ENCODE data around the gene RABEPK. TPM values are rescaled to one million over a fixed set of nuclear protein-coding genes. Genes with fewer than 3 reads are reported as not detected.

Gene RABEPK
- total RNA-seq, 1 donor from 2014 or later: 13.1 TPM

DNA sequence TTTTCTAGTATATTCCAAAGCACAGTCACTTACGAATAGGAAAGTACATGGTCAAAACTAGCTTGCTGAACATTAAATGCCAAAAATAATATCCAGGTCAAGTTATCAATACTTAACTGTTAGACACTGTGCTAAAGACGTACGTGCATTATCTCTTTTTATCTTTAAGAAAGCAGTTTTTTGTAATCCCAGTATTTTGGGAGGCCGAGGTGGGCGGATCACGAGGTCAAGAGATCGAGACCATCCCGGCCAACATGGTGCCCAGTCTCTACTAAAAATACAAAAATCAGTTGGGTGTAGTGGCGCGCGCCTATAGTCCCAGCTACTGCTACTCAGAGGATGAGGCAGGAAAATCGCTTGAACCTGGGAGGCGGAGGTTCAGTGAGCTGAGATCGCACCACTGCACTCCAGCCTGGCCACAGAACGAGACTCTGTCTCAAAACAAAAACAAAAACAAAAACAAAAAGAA, 43.5 kb downstream of the RABEPK start:
- Mint-ChIP-seq H3K36me3 (ENCODE audit: insufficient read depth) (peaks cover 11% of the 10 kb centered on the region), H3K9me3 (ENCODE audit: low read depth) (no peaks in the 10 kb centered on the region), H3K27me3 (no peaks in the 10 kb centered on the region), H3K27ac (no peak overlapping the region), H3K4me1 (ENCODE audit: low read depth) (peaks cover 7% of the 10 kb centered on the region), H3K4me3 (ENCODE audit: low read depth) (peak overlapping the region; percentile 37)
- DNase-seq (ENCODE audit: low spot score, unreplicated experiment): no peak
- no peak for TF ChIP-seq CTCF (IDR thresholded peaks at IDR 0.05; ENCODE audit: unreplicated experiment)

DNA sequence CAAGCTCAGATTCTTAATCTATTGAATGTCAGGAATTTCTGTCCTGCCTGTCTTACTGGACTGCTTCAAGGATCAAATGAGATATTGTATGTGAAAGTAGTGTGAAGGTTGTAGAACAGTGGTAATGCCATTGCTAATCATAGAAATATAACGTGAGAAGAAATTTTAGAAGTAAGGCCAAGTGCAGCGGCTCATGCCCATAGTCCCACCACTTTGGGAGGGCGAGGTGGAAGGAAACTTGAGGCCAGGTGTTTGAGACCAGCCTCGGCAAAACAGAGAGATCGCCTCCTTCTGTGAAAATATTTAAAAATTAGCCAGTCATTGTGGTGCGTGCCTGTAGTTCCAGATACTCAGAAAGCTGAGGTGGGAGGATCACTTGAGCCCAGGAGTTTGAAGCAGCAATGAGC, 45.9 kb downstream of the RABEPK start:
- no peak for DNase-seq (ENCODE audit: low spot score, unreplicated experiment)
- Mint-ChIP-seq H3K27ac (no peak overlapping the region), H3K4me3 (ENCODE audit: low read depth) (no peak overlapping the region), H3K36me3 (ENCODE audit: insufficient read depth) (peaks cover under 1% of the 10 kb centered on the region), H3K27me3 (no peaks in the 10 kb centered on the region), H3K9me3 (ENCODE audit: low read depth) (no peaks in the 10 kb centered on the region), H3K4me1 (ENCODE audit: low read depth) (peaks cover 3% of the 10 kb centered on the region)
- no peak for TF ChIP-seq CTCF (IDR thresholded peaks at IDR 0.05; ENCODE audit: unreplicated experiment)

GRCh38 chr9:125254231-125254630, 53.9 kb downstream of the RABEPK start:
- H3K4me1 Mint-ChIP-seq (ENCODE audit: low read depth): no peaks in the 10 kb centered on the region
- no peak overlapping the region for H3K4me3 Mint-ChIP-seq (ENCODE audit: low read depth)
- H3K36me3 Mint-ChIP-seq (ENCODE audit: insufficient read depth): no peaks in the 10 kb centered on the region
- no peak overlapping the region for H3K27ac Mint-ChIP-seq
- H3K9me3 Mint-ChIP-seq (ENCODE audit: low read depth): no peaks in the 10 kb centered on the region
- H3K27me3 Mint-ChIP-seq: no peaks in the 10 kb centered on the region
- TF ChIP-seq CTCF (IDR thresholded peaks at IDR 0.05; ENCODE audit: unreplicated experiment): no peak
- no peak for DNase-seq (ENCODE audit: low spot score, unreplicated experiment)

- Mint-ChIP-seq H3K27ac (no peak overlapping the region), H3K9me3 (ENCODE audit: low read depth) (no peaks in the 10 kb centered on the region), H3K36me3 (ENCODE audit: insufficient read depth) (no peaks in the 10 kb centered on the region), H3K4me3 (ENCODE audit: low read depth) (no peak overlapping the region), H3K27me3 (no peaks in the 10 kb centered on the region), H3K4me1 (ENCODE audit: low read depth) (peaks cover 2% of the 10 kb centered on the region)
- peak; percentile 51 for TF ChIP-seq CTCF (IDR thresholded peaks at IDR 0.05; ENCODE audit: unreplicated experiment)
- DNase-seq (ENCODE audit: low spot score, unreplicated experiment): no peak
These were observed 55.5 kb downstream of the RABEPK start for GRCh38 chr9:125255781-125256391.

DNA sequence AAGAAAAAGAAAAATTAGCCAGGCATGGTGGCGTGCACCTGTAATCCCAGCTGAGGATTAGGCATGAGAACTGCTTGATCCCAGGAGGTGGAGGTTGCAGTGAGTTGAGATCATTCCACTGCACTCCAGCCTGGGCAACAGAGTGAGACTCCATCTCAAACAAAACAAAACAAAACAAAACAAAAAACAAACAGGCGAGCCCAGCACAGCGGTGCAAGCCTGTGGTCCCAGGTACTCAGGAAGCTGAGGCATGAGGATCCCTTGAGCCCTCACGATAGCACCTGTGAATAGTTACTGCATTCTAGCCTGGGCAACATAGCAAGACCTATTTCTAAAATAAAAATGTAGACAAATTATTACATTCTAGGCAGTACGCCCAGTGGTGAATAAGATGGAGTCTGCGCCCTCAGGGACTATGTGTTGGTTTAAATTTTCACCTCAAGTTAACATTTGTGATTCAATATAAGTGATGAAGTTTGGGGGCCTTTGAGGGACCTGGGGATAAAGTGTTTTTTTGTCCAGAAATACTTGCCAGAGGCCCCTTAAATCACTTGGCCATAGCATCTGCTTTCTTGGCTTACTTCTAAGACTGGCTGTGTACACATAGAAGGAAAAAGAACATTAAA, 57.9 kb downstream of the RABEPK start:
- Mint-ChIP-seq H3K36me3 (ENCODE audit: insufficient read depth) (no peaks in the 10 kb centered on the region), H3K4me3 (ENCODE audit: low read depth) (no peak overlapping the region)

More for the DNA sequence above, 57.9 kb downstream of the RABEPK start:
- Mint-ChIP-seq H3K9me3 (ENCODE audit: low read depth) (no peaks in the 10 kb centered on the region), H3K27ac (no peak overlapping the region), H3K27me3 (no peaks in the 10 kb centered on the region), H3K4me1 (ENCODE audit: low read depth) (peaks cover 11% of the 10 kb centered on the region)
- no peak for DNase-seq (ENCODE audit: low spot score, unreplicated experiment)
- TF ChIP-seq CTCF (IDR thresholded peaks at IDR 0.05; ENCODE audit: unreplicated experiment): no peak

Measured in progenitor cell of endocrine pancreas (in vitro differentiated cells).